HEK293T (cell line): ENCODE measurements around the gene TRIM44.

ENCODE experiments used
- CTBP1 ChIP-seq: fragments of 450-650 bp; IDR thresholded peaks from 2 replicates; pipeline ENCODE4 v1.6.1; 2016; ENCODE audit warnings: borderline replicate concordance
- ELF4 ChIP-seq: fragments of 450-650 bp; IDR thresholded peaks from 2 replicates; pipeline ENCODE4 v1.6.1; 2017; ENCODE audit warnings: antibody characterized with exemption
- FOXA1 ChIP-seq: fragments of 450-650 bp; IDR thresholded peaks from 2 replicates; pipeline ENCODE4 v1.6.1; 2016; ENCODE audit warnings: mild to moderate bottlenecking
- FOXK2 ChIP-seq: fragments of 450-650 bp; IDR thresholded peaks from 2 replicates; pipeline ENCODE4 v1.6.1; 2016; ENCODE audit warnings: mild to moderate bottlenecking
- NFRKB ChIP-seq: fragments of 450-650 bp; IDR thresholded peaks from 2 replicates; pipeline ENCODE4 v1.6.1; 2016; ENCODE audit warnings: mild to moderate bottlenecking, moderate library complexity
- SP1 ChIP-seq: fragments of 450-650 bp; IDR thresholded peaks from 2 replicates; pipeline ENCODE4 v1.6.1; 2017
- SUZ12 ChIP-seq: fragments of 450-650 bp; IDR thresholded peaks from 2 replicates; pipeline ENCODE4 v1.6.1; 2016; ENCODE audit warnings: mild to moderate bottlenecking
- TARDBP ChIP-seq: fragments of 450-650 bp; IDR thresholded peaks from 2 replicates; pipeline ENCODE4 v1.6.1; 2016

DNA sequence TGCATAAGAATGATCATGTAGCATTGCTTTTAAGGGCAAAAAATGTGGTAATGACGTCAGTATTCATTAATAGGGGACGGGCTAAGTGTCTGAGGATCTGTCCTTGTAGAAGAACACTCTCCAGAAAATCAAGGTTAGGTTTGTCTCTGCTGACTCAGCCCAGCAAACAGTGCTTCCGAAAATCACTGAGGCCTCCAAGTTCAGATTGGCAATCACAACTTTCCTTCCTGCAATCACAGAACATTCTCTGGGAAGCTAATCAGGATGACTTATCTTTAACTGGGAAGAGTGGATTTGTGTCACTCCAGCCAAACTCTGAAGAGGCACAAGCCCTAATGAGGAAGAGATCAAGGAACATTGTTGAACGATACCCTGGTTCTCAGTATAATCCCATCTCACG, 158.0 kb downstream of the TRIM44 start:
- no peak for TF ChIP-seq FOXK2
- no peak for TF ChIP-seq FOXA1
- no peak for TF ChIP-seq TARDBP
- TF ChIP-seq SUZ12, result no peak
- no peak for TF ChIP-seq SP1
- no peak for TF ChIP-seq ELF4
- no peak for TF ChIP-seq NFRKB
- TF ChIP-seq CTBP1, result no peak
